Esophagus muscularis mucosa (tissue), 4 donors: ENCODE measurements around the gene TMEM190. TPM values are rescaled to one million over a fixed set of nuclear protein-coding genes. Genes with fewer than 3 reads are reported as not detected.
A peak's percentile ranks its signal among the peaks of the same experiment; 100 is the strongest.

Experiments used
- DNase-seq: peaks from one replicate; pipeline ENCODE4 v3.0.0-alpha.2; 2017; ENCODE audit errors: extremely low spot score
- H3K27ac ChIP-seq, 4 donors: fragments of 200-600 bp; sonication (generic); replicated peaks in 1 of 4; 1 replicate in 3 of 4; 2 replicates in 1 of 4; pipeline ENCODE4 v1.5.1; 2016 to 2019; ENCODE audit warnings: mild to moderate bottlenecking in 1 of 4
- H3K27me3 ChIP-seq, 4 donors: fragments of 200-600 bp; sonication (generic); one replicate each; pipeline versions ENCODE4 v1.5.1 to v1.6.0; 2016 to 2019
- H3K36me3 ChIP-seq, 4 donors: fragments of 200-600 bp; sonication (generic); one replicate each; pipeline ENCODE4 v1.5.1; 2016 to 2019
- H3K4me1 ChIP-seq, 4 donors: fragments of 200-600 bp; sonication (generic); one replicate each; pipeline ENCODE4 v1.5.1; 2016 to 2019
- H3K4me3 ChIP-seq, 4 donors: fragments of 200-600 bp; sonication (generic); 1 replicate in 2 of 4; 2 replicates in 2 of 4; pipeline ENCODE4 v1.5.1; 2016 to 2019; ENCODE audit warnings: mild to moderate bottlenecking in 4 of 4, moderate library complexity in 1 of 4
- H3K9me3 ChIP-seq, 4 donors: fragments of 200-600 bp; sonication (generic); 1 replicate in 3 of 4; 2 replicates in 1 of 4; pipeline ENCODE4 v1.5.1; 2016 to 2019
- CTCF ChIP-seq, 3 experiments: fragments of 200-600 bp in 2 of 3; fragments of 450-650 bp in 1 of 3; sonication (generic) in 2 of 3; IDR thresholded peaks; one replicate each; pipeline ENCODE4 v1.5.1; 2017 to 2019; ENCODE audit warnings: antibody characterized with exemption in 3 of 3, mild to moderate bottlenecking in 2 of 3, moderate library complexity in 1 of 3
- EP300 ChIP-seq: sonication (generic); formaldehyde crosslinking; IDR thresholded peaks from one replicate; pipeline ENCODE4 v1.6.1; 2017; ENCODE audit warnings: antibody characterized with exemption
- POLR2A ChIP-seq: fragments of 450-650 bp; IDR thresholded peaks from one replicate; pipeline ENCODE4 v1.6.1; 2017; ENCODE audit warnings: antibody characterized with exemption, moderate library complexity, mild to moderate bottlenecking, low read depth
- POLR2AphosphoS5 ChIP-seq, 2 donors: sonication (generic); formaldehyde crosslinking; IDR thresholded peaks; one replicate each; pipeline ENCODE4 v1.6.1; 2017; ENCODE audit warnings: antibody characterized with exemption in 2 of 2
- WGBS: methylation state at CpG from one replicate; pipeline ENCODE4 v1.1.5; 2018; 5-methylcytosine and 5-hydroxymethylcytosine counted together
- intact Hi-C: fragments of 100-400 bp; cut with DNase I; formaldehyde crosslinking; loops from one replicate; pipeline ENCODE4 v1.15.1; 2023
- total RNA-seq, 4 donors: library from RNA; depleted of rRNA; stranded (reverse); fragments of >200 nt; gene quantifications; one replicate each; pipeline versions ENCODE4 v1.1.0 to v1.2.1, GENCODE V29; 2016

TMEM190 gene
- total RNA-seq, 4 donors from 2014 or later = not detected

- WGBS = 0% methylated on average over 24 of the region's 59 CpGs
- TF ChIP-seq EP300 = no peak
- peaks cover 5 to 96% (median 51%) of the 10 kb centered on the region in 4 donors for H3K27me3 ChIP-seq
- H3K27ac ChIP-seq = no peak overlapping the region
- no peaks in the 10 kb centered on the region for H3K9me3 ChIP-seq
- H3K4me3 ChIP-seq = peak overlapping the region; percentile 31 to 48 (median 38)
- peaks cover 17 to 30% (median 28%) of the 10 kb centered on the region in 4 donors for H3K4me1 ChIP-seq
- H3K36me3 ChIP-seq = no peaks in the 10 kb centered on the region
- DNase-seq = no peak
- intact Hi-C loops = no loop called here
Observed at GRCh38 chr19:55369653-55370304, 6.8 kb upstream of the TMEM190 start.

- Histone ChIP-seq H3K27ac (no peak within 1 kb of the TSS), H3K4me1 (peaks cover 17 to 30% (median 28%) of the 10 kb centered on the region in 4 donors), H3K9me3 (no peaks in the 10 kb centered on the region), H3K27me3 (peaks cover 5 to 100% (median 53%) of the 10 kb centered on the region in 4 donors), H3K4me3 (peak within 1 kb of the TSS; percentile 31 to 48 (median 38)), H3K36me3 (no peaks in the 10 kb centered on the region)
- intact Hi-C loops = no loop called here
- DNase-seq = no peak
- WGBS = 11% methylated on average over 18 of the region's 32 CpGs
- TF ChIP-seq EP300 (no peak), POLR2A (no peak), POLR2AphosphoS5 (IDR thresholded peaks at IDR 0.05) (no peak), CTCF (IDR thresholded peaks at IDR 0.05) (no peak)
Observed at GRCh38 chr19:55370305-55370988, 6.2 kb upstream of the TMEM190 start, which contains the start of gene IL11. Gene IL11 (minus strand): TSS chr19:55370463. CDS start chr19:55370310, 153 bp downstream.

- intact Hi-C loops = no loop called here
- Histone ChIP-seq H3K36me3 (no peaks in the 10 kb centered on the region), H3K27me3 (peaks cover 5 to 99% (median 73%) of the 10 kb centered on the region in 4 donors), H3K9me3 (no peaks in the 10 kb centered on the region), H3K4me3 (no peak overlapping the region), H3K27ac (no peak overlapping the region), H3K4me1 (peaks cover 17 to 34% (median 31%) of the 10 kb centered on the region in 4 donors)
- DNase-seq = no peak
- WGBS = 50% methylated on average over 11 of the region's 24 CpGs
- TF ChIP-seq EP300 (no peak), POLR2AphosphoS5 (IDR thresholded peaks at IDR 0.05) (no peak), CTCF (IDR thresholded peaks at IDR 0.05) (no peak), POLR2A (no peak)
Observed at GRCh38 chr19:55372316-55373081, 4.1 kb upstream of the TMEM190 start.

- H3K4me1 ChIP-seq = peaks cover 17 to 39% (median 37%) of the 10 kb centered on the region in 4 donors
- no peaks in the 10 kb centered on the region for H3K9me3 ChIP-seq
- no peak for DNase-seq
- no peak overlapping the region for H3K4me3 ChIP-seq
- TF ChIP-seq CTCF (IDR thresholded peaks at IDR 0.05) = no peak
- no peak for TF ChIP-seq EP300
- no peak for TF ChIP-seq POLR2A
- no peak for TF ChIP-seq POLR2AphosphoS5 (IDR thresholded peaks at IDR 0.05)
- intact Hi-C loops = no loop called here
- peaks cover 5 to 97% (median 73%) of the 10 kb centered on the region in 4 donors for H3K27me3 ChIP-seq
- no peak overlapping the region for H3K27ac ChIP-seq
- no peaks in the 10 kb centered on the region for H3K36me3 ChIP-seq
- 69% methylated on average over 9 of the region's 9 CpGs for WGBS
Observed at GRCh38 chr19:55373306-55373992, 3.2 kb upstream of the TMEM190 start.
